Right lobe of liver (tissue), 4 donors: Measurements from ENCODE around the gene ZDHHC22.

ENCODE experiments used
- POLR2A ChIP-seq: fragments of 450-650 bp; IDR thresholded peaks from one replicate; pipeline ENCODE4 v1.6.1; 2017; ENCODE audit warnings: antibody characterized with exemption, mild to moderate bottlenecking
- TF ChIP-seq, protein P1 (sequence below), 4 donors: fragments of 200-600 bp in 3 of 4; fragments of 450-650 bp in 1 of 4; IDR thresholded peaks; one replicate each; pipeline versions ENCODE4 v1.5.1 to v1.8.0; 2016 to 2022; ENCODE audit warnings: antibody characterized with exemption in 4 of 4, mild to moderate bottlenecking in 2 of 4
- donor health status: DM: no; HTN: no; CAD: no.
- donor health status: DM: no; HTN: no; CAD: no.
- donor health status: DM: no; HTN: yes; CAD: no.

- TF ChIP-seq POLR2A: no peak
- TF ChIP-seq, protein P1, sequence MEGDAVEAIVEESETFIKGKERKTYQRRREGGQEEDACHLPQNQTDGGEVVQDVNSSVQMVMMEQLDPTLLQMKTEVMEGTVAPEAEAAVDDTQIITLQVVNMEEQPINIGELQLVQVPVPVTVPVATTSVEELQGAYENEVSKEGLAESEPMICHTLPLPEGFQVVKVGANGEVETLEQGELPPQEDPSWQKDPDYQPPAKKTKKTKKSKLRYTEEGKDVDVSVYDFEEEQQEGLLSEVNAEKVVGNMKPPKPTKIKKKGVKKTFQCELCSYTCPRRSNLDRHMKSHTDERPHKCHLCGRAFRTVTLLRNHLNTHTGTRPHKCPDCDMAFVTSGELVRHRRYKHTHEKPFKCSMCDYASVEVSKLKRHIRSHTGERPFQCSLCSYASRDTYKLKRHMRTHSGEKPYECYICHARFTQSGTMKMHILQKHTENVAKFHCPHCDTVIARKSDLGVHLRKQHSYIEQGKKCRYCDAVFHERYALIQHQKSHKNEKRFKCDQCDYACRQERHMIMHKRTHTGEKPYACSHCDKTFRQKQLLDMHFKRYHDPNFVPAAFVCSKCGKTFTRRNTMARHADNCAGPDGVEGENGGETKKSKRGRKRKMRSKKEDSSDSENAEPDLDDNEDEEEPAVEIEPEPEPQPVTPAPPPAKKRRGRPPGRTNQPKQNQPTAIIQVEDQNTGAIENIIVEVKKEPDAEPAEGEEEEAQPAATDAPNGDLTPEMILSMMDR (IDR thresholded peaks at IDR 0.05): no peak
Measured at GRCh38 chr14:77119851-77120250, 21.7 kb downstream of the ZDHHC22 start.
